ENCODE data around the gene PGBD1. TPM values are rescaled to one million over a fixed set of nuclear protein-coding genes. Genes with fewer than 3 reads are reported as not detected.

PGBD1 gene
- total and polyA plus RNA-seq, 2 donors from 2014 or later, result 3.0 to 3.1 TPM

DNA sequence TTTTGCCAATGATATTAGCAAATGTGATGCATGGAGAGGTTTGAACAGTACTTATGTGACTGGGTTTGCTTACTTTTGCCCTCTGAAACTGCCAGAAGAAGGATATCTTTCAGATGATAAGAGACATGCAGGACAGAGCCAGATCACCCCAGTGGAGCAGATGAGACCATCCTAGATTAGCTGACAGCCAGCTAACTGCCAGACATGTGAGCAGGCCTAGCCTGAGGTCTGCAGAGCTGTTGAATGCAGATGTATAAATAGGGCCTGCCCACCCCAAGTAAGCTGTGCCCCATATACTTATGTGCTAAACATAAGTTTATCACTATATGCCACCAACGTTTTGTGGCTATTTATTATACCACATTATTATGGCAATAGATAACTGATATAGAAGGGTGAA is 48.7 kb downstream of the PGBD1 start:
- TF ChIP-seq, protein P1, sequence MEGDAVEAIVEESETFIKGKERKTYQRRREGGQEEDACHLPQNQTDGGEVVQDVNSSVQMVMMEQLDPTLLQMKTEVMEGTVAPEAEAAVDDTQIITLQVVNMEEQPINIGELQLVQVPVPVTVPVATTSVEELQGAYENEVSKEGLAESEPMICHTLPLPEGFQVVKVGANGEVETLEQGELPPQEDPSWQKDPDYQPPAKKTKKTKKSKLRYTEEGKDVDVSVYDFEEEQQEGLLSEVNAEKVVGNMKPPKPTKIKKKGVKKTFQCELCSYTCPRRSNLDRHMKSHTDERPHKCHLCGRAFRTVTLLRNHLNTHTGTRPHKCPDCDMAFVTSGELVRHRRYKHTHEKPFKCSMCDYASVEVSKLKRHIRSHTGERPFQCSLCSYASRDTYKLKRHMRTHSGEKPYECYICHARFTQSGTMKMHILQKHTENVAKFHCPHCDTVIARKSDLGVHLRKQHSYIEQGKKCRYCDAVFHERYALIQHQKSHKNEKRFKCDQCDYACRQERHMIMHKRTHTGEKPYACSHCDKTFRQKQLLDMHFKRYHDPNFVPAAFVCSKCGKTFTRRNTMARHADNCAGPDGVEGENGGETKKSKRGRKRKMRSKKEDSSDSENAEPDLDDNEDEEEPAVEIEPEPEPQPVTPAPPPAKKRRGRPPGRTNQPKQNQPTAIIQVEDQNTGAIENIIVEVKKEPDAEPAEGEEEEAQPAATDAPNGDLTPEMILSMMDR (IDR thresholded peaks at IDR 0.05; ENCODE audit: borderline replicate concordance, extremely low read depth, insufficient read depth), result no peak
- H3K36me3 ChIP-seq (ENCODE audit: control insufficient read depth in 2 of 3, insufficient read depth in 3 of 3, low read length in 3 of 3), result peaks cover 10 to 21% (median 15%) of the 10 kb centered on the region in 3 donors
- H3K9me3 ChIP-seq (ENCODE audit: control insufficient read depth in 2 of 3, insufficient read depth in 1 of 3, low read length in 3 of 3), result peaks cover 8 to 22% (median 16%) of the 10 kb centered on the region in 3 donors
- FAIRE-seq, result no peak
- no peak overlapping the region for H3K4me3 ChIP-seq (ENCODE audit: low read length in 3 of 3)
- no peak for DNase-seq
- no peaks in the 10 kb centered on the region for H3K4me1 ChIP-seq (ENCODE audit: control insufficient read depth in 2 of 3, insufficient read depth in 2 of 3, low read depth in 1 of 3, low read length in 3 of 3)
- H3K27me3 ChIP-seq (ENCODE audit: control insufficient read depth, insufficient read depth, low read length), result no peaks in the 10 kb centered on the region
- intact Hi-C loops (cut with DNase I), result no loop called here
- no peak overlapping the region for H3K27ac ChIP-seq (ENCODE audit: low read depth in 2 of 2, low read length in 2 of 2)
- H3K9ac ChIP-seq (ENCODE audit: low read length in 3 of 3), result no peak overlapping the region

DNA sequence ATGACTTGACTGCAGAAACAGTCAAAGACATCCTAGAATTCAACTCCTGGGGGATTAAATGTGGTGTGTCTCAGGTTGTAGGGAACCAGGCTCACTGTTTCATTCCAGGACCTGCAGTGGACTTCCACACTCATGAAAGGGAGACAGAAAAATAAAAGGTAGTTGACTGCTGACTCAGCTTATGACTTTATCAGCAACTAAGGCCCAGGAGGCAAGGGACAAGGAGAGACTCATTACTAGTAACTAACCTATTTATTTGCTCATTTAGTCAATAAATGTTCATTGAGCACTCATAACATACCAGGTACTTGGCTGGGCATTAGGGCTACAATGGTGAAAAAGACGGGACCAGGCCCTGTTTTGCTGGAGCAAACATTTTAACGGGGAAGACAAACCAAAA is 51.7 kb downstream of the PGBD1 start:
- intact Hi-C loops (cut with DNase I), result no loop called here
- H3K9me3 ChIP-seq (ENCODE audit: control insufficient read depth in 2 of 3, insufficient read depth in 1 of 3, low read length in 3 of 3), result peaks cover 0 to 2% (median 0%) of the 10 kb centered on the region in 3 donors
- no peak overlapping the region for H3K27ac ChIP-seq (ENCODE audit: low read depth in 2 of 2, low read length in 2 of 2)
- H3K4me3 ChIP-seq (ENCODE audit: low read length in 3 of 3), result no peak overlapping the region
- DNase-seq (no peak), FAIRE-seq (no peak)
- H3K4me1 ChIP-seq (ENCODE audit: control insufficient read depth in 2 of 3, insufficient read depth in 2 of 3, low read depth in 1 of 3, low read length in 3 of 3), result peaks cover 0 to 7% (median 7%) of the 10 kb centered on the region in 3 donors
- TF ChIP-seq, protein P1 (IDR thresholded peaks at IDR 0.05; ENCODE audit: borderline replicate concordance, extremely low read depth, insufficient read depth), result no peak
- H3K27me3 ChIP-seq (ENCODE audit: control insufficient read depth, insufficient read depth, low read length), result no peaks in the 10 kb centered on the region
- no peak overlapping the region for H3K9ac ChIP-seq (ENCODE audit: low read length in 3 of 3)
- H3K36me3 ChIP-seq (ENCODE audit: control insufficient read depth in 2 of 3, insufficient read depth in 3 of 3, low read length in 3 of 3), result no peaks in the 10 kb centered on the region

DNA sequence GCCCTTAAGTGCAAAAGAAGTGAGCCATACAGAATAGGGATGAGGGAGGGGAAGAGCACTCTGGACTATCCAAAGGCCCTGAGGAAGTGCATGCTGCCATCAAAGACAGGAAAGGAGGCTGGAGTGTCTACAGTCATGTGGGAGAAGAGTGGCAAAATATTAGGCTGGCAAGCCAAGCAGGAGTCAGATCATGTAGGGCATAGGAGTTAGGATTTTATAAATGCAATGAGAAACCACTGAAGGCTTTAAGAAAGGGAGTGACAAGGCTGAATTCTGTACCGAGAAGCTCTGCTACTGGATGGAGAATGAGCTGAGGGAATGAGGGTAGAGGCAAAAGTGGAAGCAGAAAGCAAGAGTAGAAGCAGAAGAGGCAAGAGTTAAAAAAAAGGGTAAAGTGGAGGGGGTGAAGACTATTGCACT is 52.2 kb downstream of the PGBD1 start:
- no peaks in the 10 kb centered on the region for H3K27me3 ChIP-seq (ENCODE audit: control insufficient read depth, insufficient read depth, low read length)
- no peak overlapping the region for H3K4me3 ChIP-seq (ENCODE audit: low read length in 3 of 3)
- TF ChIP-seq, protein P1 (IDR thresholded peaks at IDR 0.05; ENCODE audit: borderline replicate concordance, extremely low read depth, insufficient read depth), result no peak
- no peak for DNase-seq
- H3K9ac ChIP-seq (ENCODE audit: low read length in 3 of 3), result no peak overlapping the region
- no peak overlapping the region for H3K27ac ChIP-seq (ENCODE audit: low read depth in 2 of 2, low read length in 2 of 2)
- peaks cover 0 to 7% (median 7%) of the 10 kb centered on the region in 3 donors for H3K4me1 ChIP-seq (ENCODE audit: control insufficient read depth in 2 of 3, insufficient read depth in 2 of 3, low read depth in 1 of 3, low read length in 3 of 3)
- no peaks in the 10 kb centered on the region for H3K36me3 ChIP-seq (ENCODE audit: control insufficient read depth in 2 of 3, insufficient read depth in 3 of 3, low read length in 3 of 3)
- peaks cover 0 to 2% (median 0%) of the 10 kb centered on the region in 3 donors for H3K9me3 ChIP-seq (ENCODE audit: control insufficient read depth in 2 of 3, insufficient read depth in 1 of 3, low read length in 3 of 3)
- FAIRE-seq, result no peak
- intact Hi-C loops (cut with DNase I), result no loop called here

Data from kidney (tissue), 14 donors.